A673 (cell line): Measurements from ENCODE around the gene ODAD4.

Experiments
- EZH2 ChIP-seq: fragments of 200-600 bp; sonication (generic); IDR thresholded peaks from 2 replicates; pipeline ENCODE4 v1.6.1; 2017; ENCODE audit warnings: borderline replicate concordance, low read depth, mild to moderate bottlenecking, mixed read lengths, antibody characterized with exemption, low read length; ENCODE audit not compliant: poor library complexity, severe bottlenecking
- TF ChIP-seq, protein P1 (sequence below): fragments of 300-800, 200-600 bp; sonication (generic); conservative IDR thresholded peaks from 2 replicates; pipeline ENCODE4 v1.5.1; 2017; ENCODE audit warnings: low read depth, mild to moderate bottlenecking, antibody characterized with exemption, low read length, moderate library complexity, mixed read lengths

DNA sequence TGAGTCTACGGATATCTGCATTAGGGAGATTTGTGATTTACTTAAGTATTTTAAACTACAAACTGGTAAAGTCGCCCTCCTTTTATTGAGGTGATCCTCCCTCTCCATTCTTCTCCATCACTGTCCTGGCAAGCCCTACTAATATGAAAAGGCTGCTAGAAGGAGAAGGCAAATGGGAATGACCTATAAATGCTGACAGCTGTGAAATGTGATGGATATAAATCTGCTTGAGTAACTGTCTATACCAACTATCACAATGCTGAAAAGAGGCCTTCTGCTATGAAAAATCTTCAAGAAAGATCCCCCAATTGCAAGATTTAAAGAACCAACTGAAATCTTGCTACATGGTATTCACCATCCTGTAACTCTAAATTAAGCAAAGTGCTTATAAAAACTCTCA is 71.3 kb downstream of the ODAD4 start:
- TF ChIP-seq, protein P1, sequence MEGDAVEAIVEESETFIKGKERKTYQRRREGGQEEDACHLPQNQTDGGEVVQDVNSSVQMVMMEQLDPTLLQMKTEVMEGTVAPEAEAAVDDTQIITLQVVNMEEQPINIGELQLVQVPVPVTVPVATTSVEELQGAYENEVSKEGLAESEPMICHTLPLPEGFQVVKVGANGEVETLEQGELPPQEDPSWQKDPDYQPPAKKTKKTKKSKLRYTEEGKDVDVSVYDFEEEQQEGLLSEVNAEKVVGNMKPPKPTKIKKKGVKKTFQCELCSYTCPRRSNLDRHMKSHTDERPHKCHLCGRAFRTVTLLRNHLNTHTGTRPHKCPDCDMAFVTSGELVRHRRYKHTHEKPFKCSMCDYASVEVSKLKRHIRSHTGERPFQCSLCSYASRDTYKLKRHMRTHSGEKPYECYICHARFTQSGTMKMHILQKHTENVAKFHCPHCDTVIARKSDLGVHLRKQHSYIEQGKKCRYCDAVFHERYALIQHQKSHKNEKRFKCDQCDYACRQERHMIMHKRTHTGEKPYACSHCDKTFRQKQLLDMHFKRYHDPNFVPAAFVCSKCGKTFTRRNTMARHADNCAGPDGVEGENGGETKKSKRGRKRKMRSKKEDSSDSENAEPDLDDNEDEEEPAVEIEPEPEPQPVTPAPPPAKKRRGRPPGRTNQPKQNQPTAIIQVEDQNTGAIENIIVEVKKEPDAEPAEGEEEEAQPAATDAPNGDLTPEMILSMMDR: no peak
- TF ChIP-seq EZH2: no peak
